Measurements from ENCODE around the gene TP53I13.

DNA sequence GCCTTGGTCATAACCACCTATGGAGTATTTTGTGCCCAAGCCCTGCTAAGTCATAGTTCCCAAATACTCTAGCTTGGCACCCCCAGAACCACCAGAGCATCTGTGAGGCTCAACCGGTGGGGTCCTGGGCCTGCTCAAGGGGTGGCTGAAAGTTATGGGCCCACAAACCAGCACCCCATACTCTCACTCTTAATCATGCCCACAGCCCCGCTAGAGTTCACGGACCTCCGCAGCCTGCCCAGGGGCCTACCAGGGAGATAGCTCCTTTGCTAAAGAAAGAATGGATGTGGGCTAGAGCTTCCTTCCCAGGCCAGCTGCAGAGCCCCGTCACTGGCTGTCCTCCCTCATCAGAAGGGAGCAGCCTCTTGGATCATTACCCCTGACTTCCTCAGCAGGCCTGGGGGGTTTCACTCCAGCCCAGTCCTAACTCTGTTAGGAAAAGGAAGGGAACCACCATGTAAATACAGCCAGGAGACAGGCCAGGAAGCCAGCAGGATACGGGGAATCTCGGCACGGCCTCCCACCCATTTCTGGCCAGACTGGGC, 19.6 kb downstream of the TP53I13 start:
- TF ChIP-seq, protein P1, sequence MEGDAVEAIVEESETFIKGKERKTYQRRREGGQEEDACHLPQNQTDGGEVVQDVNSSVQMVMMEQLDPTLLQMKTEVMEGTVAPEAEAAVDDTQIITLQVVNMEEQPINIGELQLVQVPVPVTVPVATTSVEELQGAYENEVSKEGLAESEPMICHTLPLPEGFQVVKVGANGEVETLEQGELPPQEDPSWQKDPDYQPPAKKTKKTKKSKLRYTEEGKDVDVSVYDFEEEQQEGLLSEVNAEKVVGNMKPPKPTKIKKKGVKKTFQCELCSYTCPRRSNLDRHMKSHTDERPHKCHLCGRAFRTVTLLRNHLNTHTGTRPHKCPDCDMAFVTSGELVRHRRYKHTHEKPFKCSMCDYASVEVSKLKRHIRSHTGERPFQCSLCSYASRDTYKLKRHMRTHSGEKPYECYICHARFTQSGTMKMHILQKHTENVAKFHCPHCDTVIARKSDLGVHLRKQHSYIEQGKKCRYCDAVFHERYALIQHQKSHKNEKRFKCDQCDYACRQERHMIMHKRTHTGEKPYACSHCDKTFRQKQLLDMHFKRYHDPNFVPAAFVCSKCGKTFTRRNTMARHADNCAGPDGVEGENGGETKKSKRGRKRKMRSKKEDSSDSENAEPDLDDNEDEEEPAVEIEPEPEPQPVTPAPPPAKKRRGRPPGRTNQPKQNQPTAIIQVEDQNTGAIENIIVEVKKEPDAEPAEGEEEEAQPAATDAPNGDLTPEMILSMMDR (IDR thresholded peaks at IDR 0.05; ENCODE audit: low read depth, low read length) = no peak
- TF ChIP-seq EZH2phosphoT487 (IDR thresholded peaks at IDR 0.05; ENCODE audit: low read depth) = no peak

Measured in OCI-LY3 (cell line).